Lower leg skin (tissue), 4 donors: ENCODE results near the gene NDUFB5. TPM values are rescaled to one million over a fixed set of nuclear protein-coding genes. Genes with fewer than 3 reads are reported as not detected.

ENCODE experiments used
- DNase-seq, 2 donors: peaks; one replicate each; pipeline ENCODE4 v3.0.0-alpha.2; 2019; ENCODE audit warnings: low spot score in 2 of 2
- H3K4me3 ChIP-seq: fragments of 200-600 bp; sonication (generic); 2 replicates; pipeline ENCODE4 v1.5.1; 2017; ENCODE audit warnings: mild to moderate bottlenecking, low read depth; ENCODE audit not compliant: poor library complexity, severe bottlenecking
- POLR2A ChIP-seq, 2 donors: fragments of 450-650 bp; IDR thresholded peaks; one replicate each; pipeline ENCODE4 v1.6.1; 2016 to 2017; ENCODE audit warnings: antibody characterized with exemption in 2 of 2, mild to moderate bottlenecking in 1 of 2, moderate library complexity in 1 of 2
- WGBS, 2 donors: methylation state at CpG; one replicate each; pipeline ENCODE4 v1.1.5; 2018; 5-methylcytosine and 5-hydroxymethylcytosine counted together
- intact Hi-C: fragments of 100-400 bp; cut with DNase I; formaldehyde crosslinking; loops from one replicate; pipeline ENCODE4 v1.15.0; 2023; ENCODE audit warnings: low total_unique reads
- total RNA-seq, 4 donors: library from RNA; depleted of rRNA; stranded (reverse); fragments of >200 nt; gene quantifications; one replicate each; pipeline ENCODE4 v1.1.0, GENCODE V29; 2016
- TF ChIP-seq, protein P1 (sequence below), 3 donors: fragments of 450-650 bp; IDR thresholded peaks; one replicate each; pipeline ENCODE4 v1.5.1; 2016; ENCODE audit warnings: antibody characterized with exemption in 3 of 3, mild to moderate bottlenecking in 3 of 3, moderate library complexity in 2 of 3

The NDUFB5 gene
- total RNA-seq, 4 donors from 2014 or later: 61.1 to 92.5 (median 78.3) TPM

DNA sequence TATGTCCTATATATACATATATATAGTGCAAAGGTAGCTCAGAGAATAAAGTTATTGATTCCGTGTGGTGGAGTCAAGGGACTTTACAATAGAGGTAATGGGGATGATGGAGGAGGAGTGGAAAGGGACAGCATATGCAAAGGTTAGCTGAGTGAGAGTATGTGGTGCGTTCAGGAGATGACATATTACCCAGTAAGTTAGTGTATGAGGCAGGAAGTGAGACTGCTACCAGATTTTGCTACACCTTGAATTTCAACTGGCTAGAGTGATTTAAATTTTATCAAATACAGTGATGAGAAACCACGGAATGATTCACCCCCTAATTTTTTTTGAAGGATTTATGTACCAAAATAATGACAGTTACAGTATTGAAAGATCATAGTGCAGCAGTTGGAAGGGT is 39.1 kb upstream of the NDUFB5 start:
- TF ChIP-seq POLR2A (IDR thresholded peaks at IDR 0.05): no peak
- TF ChIP-seq, protein P1, sequence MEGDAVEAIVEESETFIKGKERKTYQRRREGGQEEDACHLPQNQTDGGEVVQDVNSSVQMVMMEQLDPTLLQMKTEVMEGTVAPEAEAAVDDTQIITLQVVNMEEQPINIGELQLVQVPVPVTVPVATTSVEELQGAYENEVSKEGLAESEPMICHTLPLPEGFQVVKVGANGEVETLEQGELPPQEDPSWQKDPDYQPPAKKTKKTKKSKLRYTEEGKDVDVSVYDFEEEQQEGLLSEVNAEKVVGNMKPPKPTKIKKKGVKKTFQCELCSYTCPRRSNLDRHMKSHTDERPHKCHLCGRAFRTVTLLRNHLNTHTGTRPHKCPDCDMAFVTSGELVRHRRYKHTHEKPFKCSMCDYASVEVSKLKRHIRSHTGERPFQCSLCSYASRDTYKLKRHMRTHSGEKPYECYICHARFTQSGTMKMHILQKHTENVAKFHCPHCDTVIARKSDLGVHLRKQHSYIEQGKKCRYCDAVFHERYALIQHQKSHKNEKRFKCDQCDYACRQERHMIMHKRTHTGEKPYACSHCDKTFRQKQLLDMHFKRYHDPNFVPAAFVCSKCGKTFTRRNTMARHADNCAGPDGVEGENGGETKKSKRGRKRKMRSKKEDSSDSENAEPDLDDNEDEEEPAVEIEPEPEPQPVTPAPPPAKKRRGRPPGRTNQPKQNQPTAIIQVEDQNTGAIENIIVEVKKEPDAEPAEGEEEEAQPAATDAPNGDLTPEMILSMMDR (IDR thresholded peaks at IDR 0.05): no peak
- no peak overlapping the region for H3K4me3 ChIP-seq
- DNase-seq: no peak
- intact Hi-C loops: no loop called here
- 76 to 80% methylated on average over 3 of the region's 3 CpGs for WGBS, 2 donors

- 94 to 97% methylated on average over 1 of the region's 1 CpG for WGBS, 2 donors
- TF ChIP-seq POLR2A (IDR thresholded peaks at IDR 0.05): no peak
- TF ChIP-seq, protein P1 (IDR thresholded peaks at IDR 0.05): no peak
- no peak overlapping the region for H3K4me3 ChIP-seq
- no peak for DNase-seq
- intact Hi-C loops: no loop called here
These were observed 23.6 kb upstream of the NDUFB5 start for GRCh38 chr3:179580992-179581391.

DNA sequence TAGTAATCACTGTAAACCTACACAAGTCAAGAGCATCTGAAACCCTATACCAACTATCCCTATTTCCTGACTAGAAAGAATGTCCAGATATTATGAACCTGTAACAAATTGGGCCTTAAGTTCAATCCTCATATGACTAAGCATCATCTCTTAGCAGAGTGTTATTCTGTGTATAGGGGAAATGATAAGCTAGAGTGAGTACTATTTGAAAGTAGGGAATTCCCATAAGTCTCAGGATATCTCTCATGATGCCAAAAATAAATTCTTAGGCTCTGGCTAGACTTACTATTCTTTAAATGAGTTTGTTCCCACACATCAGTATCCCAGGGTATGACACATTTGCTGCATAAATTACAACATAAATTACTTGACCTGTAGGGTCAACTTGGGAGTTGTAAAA is 15.5 kb upstream of the NDUFB5 start:
- TF ChIP-seq POLR2A (IDR thresholded peaks at IDR 0.05): no peak
- TF ChIP-seq, protein P1 (IDR thresholded peaks at IDR 0.05): no peak
- intact Hi-C loops: no loop called here
- DNase-seq: no peak
- H3K4me3 ChIP-seq: no peak overlapping the region

DNA sequence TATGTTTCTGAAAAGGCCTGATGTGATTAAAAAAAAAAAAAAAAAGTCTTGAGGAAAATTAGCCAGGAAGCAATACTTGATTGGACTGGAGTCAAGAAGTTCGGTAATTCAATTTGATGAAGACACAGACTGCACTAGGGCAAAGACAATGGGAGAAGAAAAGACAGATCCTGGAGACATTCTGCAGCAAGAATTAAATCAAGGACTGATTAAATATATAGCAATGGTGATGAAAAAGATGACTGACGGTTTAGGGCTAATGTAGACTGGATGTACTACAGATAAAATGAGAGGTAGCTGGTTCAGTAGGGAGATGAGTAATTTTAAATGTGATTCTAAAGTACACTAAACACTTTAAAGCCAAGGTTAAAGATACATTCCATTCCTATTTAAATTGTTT is 13.9 kb upstream of the NDUFB5 start:
- WGBS, 2 donors: 71 to 74% methylated on average over 2 of the region's 2 CpGs
- H3K4me3 ChIP-seq: no peak overlapping the region
- TF ChIP-seq POLR2A (IDR thresholded peaks at IDR 0.05): no peak
- TF ChIP-seq, protein P1 (IDR thresholded peaks at IDR 0.05): no peak
- intact Hi-C loops: no loop called here
- DNase-seq: no peak

DNA sequence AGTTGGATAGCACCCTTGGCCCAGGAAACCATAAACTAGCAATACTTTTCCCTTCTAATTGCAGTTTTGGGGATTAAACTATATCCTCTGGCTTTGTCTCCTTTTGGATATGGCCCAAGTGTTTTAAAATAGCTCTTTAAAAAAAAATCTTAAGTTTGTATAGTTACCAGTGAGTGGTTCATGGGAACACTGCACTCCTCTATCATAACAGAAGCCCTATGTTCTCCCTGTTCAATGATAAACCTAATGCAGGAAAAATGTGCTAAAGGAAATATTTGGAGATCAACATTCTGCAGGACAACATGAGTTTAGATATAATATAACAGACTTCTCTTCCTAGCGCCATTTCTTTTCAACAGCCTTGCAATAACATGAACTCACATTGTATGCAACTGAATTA is 13.3 kb upstream of the NDUFB5 start:
- DNase-seq: no peak
- TF ChIP-seq POLR2A (IDR thresholded peaks at IDR 0.05): no peak
- TF ChIP-seq, protein P1 (IDR thresholded peaks at IDR 0.05): no peak
- H3K4me3 ChIP-seq: no peak overlapping the region
- WGBS, 2 donors: 90 to 95% methylated on average over 1 of the region's 1 CpG
- intact Hi-C loops: no loop called here

- no peak for DNase-seq
- intact Hi-C loops: no loop called here
- WGBS, 2 donors: 90 to 93% methylated on average over 4 of the region's 4 CpGs
- H3K4me3 ChIP-seq: no peak overlapping the region
- TF ChIP-seq, protein P1 (IDR thresholded peaks at IDR 0.05): no peak
- TF ChIP-seq POLR2A (IDR thresholded peaks at IDR 0.05): no peak
These were observed 5.1 kb upstream of the NDUFB5 start for GRCh38 chr3:179599531-179599930.
